HepG2 (cell line): ENCODE data around the gene ALK. TPM values are rescaled to one million over a fixed set of nuclear protein-coding genes. Genes with fewer than 3 reads are reported as not detected.

ENCODE experiments used
- CCAR2 ChIP-seq: fragments of 200-400 bp; formaldehyde crosslinking; optimal IDR thresholded peaks from 2 replicates; pipeline ENCODE3; 2018; ENCODE audit warnings: low read depth, mild to moderate bottlenecking, low read length, moderate library complexity
- FOXA1 ChIP-seq, 2 experiments: fragments of 450-650 bp in 1 of 2; sonication (generic) in 1 of 2; formaldehyde crosslinking in 1 of 2; IDR thresholded peaks; 2 replicates each; pipeline versions ENCODE4 v1.4.0 to v1.6.1; 2016 to 2020; ENCODE audit warnings: missing genetic modification reagents in 1 of 2
- MYC ChIP-seq: sonication (generic); formaldehyde crosslinking; IDR thresholded peaks from 2 replicates; pipeline ENCODE4 v1.9.0; 2021; ENCODE audit warnings: missing genetic modification reagents, borderline replicate concordance
- NFKBIZ ChIP-seq: IDR thresholded peaks from 2 replicates; pipeline ENCODE4 v1.6.1; 2018; ENCODE audit warnings: missing genetic modification reagents, missing compliant biosample characterization
- PTBP1 ChIP-seq: fragments of 200-400 bp; formaldehyde crosslinking; IDR thresholded peaks from 2 replicates; pipeline ENCODE4 v1.6.1; 2018; ENCODE audit warnings: low read length, low read depth; ENCODE audit not compliant: poor library complexity, severe bottlenecking
- SALL1 ChIP-seq: sonication (generic); formaldehyde crosslinking; IDR thresholded peaks from 2 replicates; pipeline ENCODE4 v1.8.0; 2022; ENCODE audit warnings: mild to moderate bottlenecking, missing genetic modification reagents
- ZNF263 ChIP-seq: sonication (generic); formaldehyde crosslinking; IDR thresholded peaks from 2 replicates; pipeline ENCODE4 v1.4.0; 2020; ENCODE audit warnings: missing genetic modification reagents
- ZNF547 ChIP-seq: sonication (generic); formaldehyde crosslinking; IDR thresholded peaks from 2 replicates; pipeline ENCODE4 v1.5.1; 2020; ENCODE audit warnings: mild to moderate bottlenecking, missing genetic modification reagents
- ZNF605 ChIP-seq: sonication (generic); formaldehyde crosslinking; IDR thresholded peaks from 2 replicates; pipeline ENCODE4 v1.8.0; 2022; ENCODE audit warnings: mild to moderate bottlenecking, missing genetic modification reagents
- ZNF644 ChIP-seq: IDR thresholded peaks from 2 replicates; pipeline ENCODE4 v1.6.1; 2016; ENCODE audit warnings: low read depth
- polyA plus RNA-seq, 8 experiments: library from polyadenylated mRNA; depleted of rRNA in 3 of 8; stranded (reverse) in 7 of 8; unstranded in 1 of 8; fragments of >200 nt; fragmentation: Illumina TruSeq in 4 of 8; extraction: Trizol in 4 of 8; gene quantifications; 2 replicates each; pipeline versions ENCODE4 v1.2.1 to v1.2.3, GENCODE V29; 2011 to 2016; ENCODE audit warnings: low read depth in 4 of 8, missing spikeins in 1 of 8, mixed read lengths in 1 of 8; ENCODE audit not compliant: insufficient read depth in 1 of 8
- total RNA-seq, 5 experiments: library from RNA; depleted of rRNA; stranded (reverse); fragments of >200 nt; fragmentation: Illumina TruSeq; extraction: Trizol; gene quantifications; 2 replicates each; pipeline ENCODE4 v1.2.3, GENCODE V29; 2016; ENCODE audit warnings: low read depth in 1 of 5
- TF ChIP-seq, protein P1 (sequence below): sonication (generic); formaldehyde crosslinking; IDR thresholded peaks from 2 replicates; pipeline ENCODE4 v1.5.0; 2020; ENCODE audit warnings: missing genetic modification reagents
- TF ChIP-seq, protein P2 (sequence below): sonication (generic); formaldehyde crosslinking; IDR thresholded peaks from 2 replicates; pipeline ENCODE4 v1.4.0; 2020; ENCODE audit warnings: mild to moderate bottlenecking, missing genetic modification reagents
- TF ChIP-seq, protein P3 (sequence below): sonication (generic); formaldehyde crosslinking; IDR thresholded peaks from 2 replicates; pipeline ENCODE4 v1.5.1; 2020; ENCODE audit warnings: mild to moderate bottlenecking, missing genetic modification reagents
- TF ChIP-seq, protein P4 (sequence below): sonication (generic); formaldehyde crosslinking; IDR thresholded peaks from 2 replicates; pipeline ENCODE4 v1.4.0; 2020; ENCODE audit warnings: missing genetic modification reagents
- TF ChIP-seq, protein P5 (sequence below): sonication (generic); formaldehyde crosslinking; IDR thresholded peaks from 2 replicates; pipeline ENCODE4 v1.5.0; 2020; ENCODE audit warnings: missing genetic modification reagents, mild to moderate bottlenecking, borderline replicate concordance
- TF ChIP-seq, protein P6 (sequence below): sonication (generic); formaldehyde crosslinking; IDR thresholded peaks from 2 replicates; pipeline ENCODE4 v1.5.0; 2020; ENCODE audit warnings: mild to moderate bottlenecking, missing genetic modification reagents

ALK gene
- total and polyA plus RNA-seq, 2 of the 13 experiments (the other 11 are each of a cell fraction or from before 2014, with no cell fraction given), result not detected

DNA sequence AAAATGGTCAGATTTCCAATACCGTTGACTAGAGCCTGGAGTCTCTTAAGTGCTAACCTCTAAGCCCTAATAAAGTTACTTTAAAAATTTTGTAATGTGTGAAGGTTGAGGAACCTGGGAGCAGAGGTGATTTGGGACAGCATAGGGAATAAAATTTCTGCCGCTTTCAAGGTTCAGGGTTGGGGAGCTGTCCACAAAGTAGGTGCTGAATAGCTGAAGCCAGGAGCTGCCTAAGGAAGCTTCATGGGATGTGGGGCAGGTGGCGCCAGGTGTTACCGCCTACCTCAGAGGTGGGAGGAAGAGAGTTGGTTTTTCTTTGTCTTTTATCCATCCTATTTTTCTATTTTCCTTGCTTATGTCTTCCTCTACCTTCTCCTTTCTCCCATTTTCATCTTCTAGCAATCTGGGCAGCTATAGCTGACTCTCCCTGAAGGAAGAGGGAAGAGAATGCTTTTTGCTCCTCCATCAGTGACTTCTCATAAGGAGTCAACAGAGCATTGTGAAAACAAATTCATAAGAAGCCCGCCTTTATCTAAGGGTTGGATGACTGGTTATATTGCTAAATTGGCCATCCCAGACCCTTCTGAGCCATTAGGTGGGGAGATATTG lies 627.5 kb downstream of the ALK start (continued):
- TF ChIP-seq, protein P1, sequence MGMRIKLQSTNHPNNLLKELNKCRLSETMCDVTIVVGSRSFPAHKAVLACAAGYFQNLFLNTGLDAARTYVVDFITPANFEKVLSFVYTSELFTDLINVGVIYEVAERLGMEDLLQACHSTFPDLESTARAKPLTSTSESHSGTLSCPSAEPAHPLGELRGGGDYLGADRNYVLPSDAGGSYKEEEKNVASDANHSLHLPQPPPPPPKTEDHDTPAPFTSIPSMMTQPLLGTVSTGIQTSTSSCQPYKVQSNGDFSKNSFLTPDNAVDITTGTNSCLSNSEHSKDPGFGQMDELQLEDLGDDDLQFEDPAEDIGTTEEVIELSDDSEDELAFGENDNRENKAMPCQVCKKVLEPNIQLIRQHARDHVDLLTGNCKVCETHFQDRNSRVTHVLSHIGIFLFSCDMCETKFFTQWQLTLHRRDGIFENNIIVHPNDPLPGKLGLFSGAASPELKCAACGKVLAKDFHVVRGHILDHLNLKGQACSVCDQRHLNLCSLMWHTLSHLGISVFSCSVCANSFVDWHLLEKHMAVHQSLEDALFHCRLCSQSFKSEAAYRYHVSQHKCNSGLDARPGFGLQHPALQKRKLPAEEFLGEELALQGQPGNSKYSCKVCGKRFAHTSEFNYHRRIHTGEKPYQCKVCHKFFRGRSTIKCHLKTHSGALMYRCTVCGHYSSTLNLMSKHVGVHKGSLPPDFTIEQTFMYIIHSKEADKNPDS (CRISPR knock-in tag), result no peak
- TF ChIP-seq, protein P2, sequence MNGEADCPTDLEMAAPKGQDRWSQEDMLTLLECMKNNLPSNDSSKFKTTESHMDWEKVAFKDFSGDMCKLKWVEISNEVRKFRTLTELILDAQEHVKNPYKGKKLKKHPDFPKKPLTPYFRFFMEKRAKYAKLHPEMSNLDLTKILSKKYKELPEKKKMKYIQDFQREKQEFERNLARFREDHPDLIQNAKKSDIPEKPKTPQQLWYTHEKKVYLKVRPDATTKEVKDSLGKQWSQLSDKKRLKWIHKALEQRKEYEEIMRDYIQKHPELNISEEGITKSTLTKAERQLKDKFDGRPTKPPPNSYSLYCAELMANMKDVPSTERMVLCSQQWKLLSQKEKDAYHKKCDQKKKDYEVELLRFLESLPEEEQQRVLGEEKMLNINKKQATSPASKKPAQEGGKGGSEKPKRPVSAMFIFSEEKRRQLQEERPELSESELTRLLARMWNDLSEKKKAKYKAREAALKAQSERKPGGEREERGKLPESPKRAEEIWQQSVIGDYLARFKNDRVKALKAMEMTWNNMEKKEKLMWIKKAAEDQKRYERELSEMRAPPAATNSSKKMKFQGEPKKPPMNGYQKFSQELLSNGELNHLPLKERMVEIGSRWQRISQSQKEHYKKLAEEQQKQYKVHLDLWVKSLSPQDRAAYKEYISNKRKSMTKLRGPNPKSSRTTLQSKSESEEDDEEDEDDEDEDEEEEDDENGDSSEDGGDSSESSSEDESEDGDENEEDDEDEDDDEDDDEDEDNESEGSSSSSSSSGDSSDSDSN (CRISPR knock-in tag), result no peak
- TF ChIP-seq ZNF263 (no peak), PTBP1 (no peak), ZNF547 (CRISPR knock-in tag) (no peak), ZNF605 (CRISPR knock-in tag) (0 out of 2 replicates have a peak, but pooled peaks have one; percentile 36), NFKBIZ (no peak), MYC (CRISPR knock-in tag) (no peak), FOXA1 (IDR thresholded peaks at IDR 0.05) (no peak), FOXA1 (CRISPR knock-in tag; IDR thresholded peaks at IDR 0.05) (no peak), SALL1 (CRISPR knock-in tag) (peak; percentile 48), ZNF644 (CRISPR knock-in tag) (0 out of 2 replicates have a peak, but pooled peaks have one; percentile 35), CCAR2 (no peak)
- TF ChIP-seq, protein P3, sequence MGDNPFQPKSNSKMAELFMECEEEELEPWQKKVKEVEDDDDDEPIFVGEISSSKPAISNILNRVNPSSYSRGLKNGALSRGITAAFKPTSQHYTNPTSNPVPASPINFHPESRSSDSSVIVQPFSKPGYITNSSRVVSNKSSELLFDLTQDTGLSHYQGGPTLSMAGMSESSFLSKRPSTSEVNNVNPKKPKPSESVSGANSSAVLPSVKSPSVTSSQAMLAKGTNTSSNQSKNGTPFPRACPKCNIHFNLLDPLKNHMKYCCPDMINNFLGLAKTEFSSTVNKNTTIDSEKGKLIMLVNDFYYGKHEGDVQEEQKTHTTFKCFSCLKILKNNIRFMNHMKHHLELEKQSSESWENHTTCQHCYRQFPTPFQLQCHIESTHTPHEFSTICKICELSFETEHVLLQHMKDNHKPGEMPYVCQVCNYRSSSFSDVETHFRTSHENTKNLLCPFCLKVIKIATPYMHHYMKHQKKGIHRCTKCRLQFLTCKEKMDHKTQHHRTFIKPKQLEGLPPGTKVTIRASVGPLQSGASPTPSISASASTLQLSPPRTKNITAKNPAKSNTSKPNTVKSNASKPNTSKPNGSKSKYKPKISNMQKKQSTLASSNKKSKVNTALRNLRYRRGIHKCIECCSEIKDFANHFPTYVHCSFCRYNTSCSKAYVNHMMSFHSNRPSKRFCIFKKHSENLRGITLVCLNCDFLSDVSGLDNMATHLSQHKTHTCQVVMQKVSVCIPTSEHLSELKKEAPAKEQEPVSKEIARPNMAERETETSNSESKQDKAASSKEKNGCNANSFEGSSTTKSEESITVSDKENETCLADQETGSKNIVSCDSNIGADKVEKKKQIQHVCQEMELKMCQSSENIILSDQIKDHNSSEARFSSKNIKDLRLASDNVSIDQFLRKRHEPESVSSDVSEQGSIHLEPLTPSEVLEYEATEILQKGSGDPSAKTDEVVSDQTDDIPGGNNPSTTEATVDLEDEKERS, result no peak
- TF ChIP-seq, protein P4, sequence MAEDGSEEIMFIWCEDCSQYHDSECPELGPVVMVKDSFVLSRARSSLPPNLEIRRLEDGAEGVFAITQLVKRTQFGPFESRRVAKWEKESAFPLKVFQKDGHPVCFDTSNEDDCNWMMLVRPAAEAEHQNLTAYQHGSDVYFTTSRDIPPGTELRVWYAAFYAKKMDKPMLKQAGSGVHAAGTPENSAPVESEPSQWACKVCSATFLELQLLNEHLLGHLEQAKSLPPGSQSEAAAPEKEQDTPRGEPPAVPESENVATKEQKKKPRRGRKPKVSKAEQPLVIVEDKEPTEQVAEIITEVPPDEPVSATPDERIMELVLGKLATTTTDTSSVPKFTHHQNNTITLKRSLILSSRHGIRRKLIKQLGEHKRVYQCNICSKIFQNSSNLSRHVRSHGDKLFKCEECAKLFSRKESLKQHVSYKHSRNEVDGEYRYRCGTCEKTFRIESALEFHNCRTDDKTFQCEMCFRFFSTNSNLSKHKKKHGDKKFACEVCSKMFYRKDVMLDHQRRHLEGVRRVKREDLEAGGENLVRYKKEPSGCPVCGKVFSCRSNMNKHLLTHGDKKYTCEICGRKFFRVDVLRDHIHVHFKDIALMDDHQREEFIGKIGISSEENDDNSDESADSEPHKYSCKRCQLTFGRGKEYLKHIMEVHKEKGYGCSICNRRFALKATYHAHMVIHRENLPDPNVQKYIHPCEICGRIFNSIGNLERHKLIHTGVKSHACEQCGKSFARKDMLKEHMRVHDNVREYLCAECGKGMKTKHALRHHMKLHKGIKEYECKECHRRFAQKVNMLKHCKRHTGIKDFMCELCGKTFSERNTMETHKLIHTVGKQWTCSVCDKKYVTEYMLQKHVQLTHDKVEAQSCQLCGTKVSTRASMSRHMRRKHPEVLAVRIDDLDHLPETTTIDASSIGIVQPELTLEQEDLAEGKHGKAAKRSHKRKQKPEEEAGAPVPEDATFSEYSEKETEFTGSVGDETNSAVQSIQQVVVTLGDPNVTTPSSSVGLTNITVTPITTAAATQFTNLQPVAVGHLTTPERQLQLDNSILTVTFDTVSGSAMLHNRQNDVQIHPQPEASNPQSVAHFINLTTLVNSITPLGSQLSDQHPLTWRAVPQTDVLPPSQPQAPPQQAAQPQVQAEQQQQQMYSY (CRISPR knock-in tag), result no peak
- TF ChIP-seq, protein P5, sequence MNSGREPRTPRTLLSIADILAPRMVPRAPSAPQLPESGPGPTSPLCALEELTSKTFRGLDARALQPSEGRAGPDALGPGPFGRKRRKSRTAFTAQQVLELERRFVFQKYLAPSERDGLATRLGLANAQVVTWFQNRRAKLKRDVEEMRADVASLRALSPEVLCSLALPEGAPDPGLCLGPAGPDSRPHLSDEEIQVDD (CRISPR knock-in tag), result no peak
- TF ChIP-seq, protein P6, sequence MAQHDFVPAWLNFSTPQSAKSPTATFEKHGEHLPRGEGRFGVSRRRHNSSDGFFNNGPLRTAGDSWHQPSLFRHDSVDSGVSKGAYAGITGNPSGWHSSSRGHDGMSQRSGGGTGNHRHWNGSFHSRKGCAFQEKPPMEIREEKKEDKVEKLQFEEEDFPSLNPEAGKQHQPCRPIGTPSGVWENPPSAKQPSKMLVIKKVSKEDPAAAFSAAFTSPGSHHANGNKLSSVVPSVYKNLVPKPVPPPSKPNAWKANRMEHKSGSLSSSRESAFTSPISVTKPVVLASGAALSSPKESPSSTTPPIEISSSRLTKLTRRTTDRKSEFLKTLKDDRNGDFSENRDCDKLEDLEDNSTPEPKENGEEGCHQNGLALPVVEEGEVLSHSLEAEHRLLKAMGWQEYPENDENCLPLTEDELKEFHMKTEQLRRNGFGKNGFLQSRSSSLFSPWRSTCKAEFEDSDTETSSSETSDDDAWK (CRISPR knock-in tag), result no peak
